ENCODE data around the gene EPB41L5.
"Not testable (repeated sequence)": the region's sequence is repeated elsewhere in the genome, so short reads cannot be mapped to it uniquely, and the experiment has no call there.

EPB41L5 gene

GRCh38 chr2:120150040-120150482 is 137.2 kb downstream of the EPB41L5 start:
- no peak for DNase-seq (ENCODE audit: extremely low spot score)
- TF ChIP-seq BHLHE40 (IDR thresholded peaks at IDR 0.05; ENCODE audit: borderline replicate concordance): no peak
- no peak for TF ChIP-seq FOXM1 (IDR thresholded peaks at IDR 0.05; ENCODE audit: borderline replicate concordance)
- TF ChIP-seq FOXK2 (IDR thresholded peaks at IDR 0.05): no peak
- no peak for TF ChIP-seq ZNF384 (IDR thresholded peaks at IDR 0.05)
- no peak for TF ChIP-seq FOXA1 (IDR thresholded peaks at IDR 0.05)
- no peak for TF ChIP-seq PKNOX1 (IDR thresholded peaks at IDR 0.05)
- POLR2A ChIA-PET: no interaction called here
- CTCF ChIA-PET: no interaction called here

- TF ChIP-seq SUZ12 (IDR thresholded peaks at IDR 0.05): no peak
- TF ChIP-seq ELF4 (IDR thresholded peaks at IDR 0.05): no peak
- TF ChIP-seq TARDBP (IDR thresholded peaks at IDR 0.05): no peak
- TF ChIP-seq LEF1 (IDR thresholded peaks at IDR 0.05; ENCODE audit: borderline replicate concordance): no peak
- no peak for TF ChIP-seq CTBP1 (IDR thresholded peaks at IDR 0.05; ENCODE audit: borderline replicate concordance)
- no peak for TF ChIP-seq FOXK2 (IDR thresholded peaks at IDR 0.05)
- TF ChIP-seq ARNT (IDR thresholded peaks at IDR 0.05): no peak
- no peak for TF ChIP-seq FOXM1 (IDR thresholded peaks at IDR 0.05; ENCODE audit: borderline replicate concordance)
- no peak for TF ChIP-seq PKNOX1 (IDR thresholded peaks at IDR 0.05)
- TF ChIP-seq FOXA1 (IDR thresholded peaks at IDR 0.05): no peak
- ChIA-PET CTCF (no interaction called here), POLR2A (no interaction called here)
- DNase-seq (ENCODE audit: extremely low spot score): no peak
Observed at GRCh38 chr2:120155308-120155707, 142.4 kb downstream of the EPB41L5 start.

GRCh38 chr2:120158658-120159057 is 145.8 kb downstream of the EPB41L5 start:
- CTCF ChIA-PET; POLR2A ChIA-PET; DNase-seq (ENCODE audit: extremely low spot score): not testable (repeated sequence)

- POLR2A ChIA-PET: no interaction called here
- CTCF ChIA-PET: no interaction called here
- no peak for DNase-seq (ENCODE audit: extremely low spot score)
- no peak for TF ChIP-seq ZNF384 (IDR thresholded peaks at IDR 0.05)
Observed at GRCh38 chr2:120161190-120161589, 148.3 kb downstream of the EPB41L5 start.

- ChIA-PET CTCF (interaction anchor here (0.7 kb wide), 1 partner anchor 304 kb away, joined by 3 read pairs; no protein-coding TSS in a partner anchor), POLR2A (no interaction called here)
Observed at GRCh38 chr2:120162716-120163115, 149.8 kb downstream of the EPB41L5 start.

GRCh38 chr2:120167272-120167671 is 154.4 kb downstream of the EPB41L5 start:
- CTCF ChIA-PET: no interaction called here
- TF ChIP-seq SP1 (IDR thresholded peaks at IDR 0.05) (no peak), SUZ12 (IDR thresholded peaks at IDR 0.05) (no peak), LEF1 (IDR thresholded peaks at IDR 0.05; ENCODE audit: borderline replicate concordance) (no peak)
- POLR2A ChIA-PET: no interaction called here
- no peak for DNase-seq (ENCODE audit: extremely low spot score)

More at GRCh38 chr2:120162716-120163115, 149.8 kb downstream of the EPB41L5 start:
- no peak for TF ChIP-seq L3MBTL2 (conservative IDR thresholded peaks at IDR 0.05)
- no peak for TF ChIP-seq PKNOX1 (IDR thresholded peaks at IDR 0.05)
- TF ChIP-seq BHLHE40 (IDR thresholded peaks at IDR 0.05; ENCODE audit: borderline replicate concordance): no peak
- TF ChIP-seq HDGF (IDR thresholded peaks at IDR 0.05; ENCODE audit: borderline replicate concordance): no peak
- no peak for TF ChIP-seq ZNF384 (IDR thresholded peaks at IDR 0.05)
- TF ChIP-seq SUZ12 (IDR thresholded peaks at IDR 0.05): no peak
- TF ChIP-seq TARDBP (IDR thresholded peaks at IDR 0.05): no peak
- TF ChIP-seq CTBP1 (IDR thresholded peaks at IDR 0.05; ENCODE audit: borderline replicate concordance): no peak
- TF ChIP-seq SP1 (IDR thresholded peaks at IDR 0.05): no peak
- no peak for TF ChIP-seq FOXK2 (IDR thresholded peaks at IDR 0.05)
- TF ChIP-seq FOXA1 (IDR thresholded peaks at IDR 0.05): no peak
- TF ChIP-seq ARNT (IDR thresholded peaks at IDR 0.05): no peak
- TF ChIP-seq FOXM1 (IDR thresholded peaks at IDR 0.05; ENCODE audit: borderline replicate concordance): no peak
- no peak for TF ChIP-seq ELF4 (IDR thresholded peaks at IDR 0.05)
- TF ChIP-seq NFRKB (IDR thresholded peaks at IDR 0.05): no peak
- no peak for TF ChIP-seq LEF1 (IDR thresholded peaks at IDR 0.05; ENCODE audit: borderline replicate concordance)
- no peak for DNase-seq (ENCODE audit: extremely low spot score)

- DNase-seq (ENCODE audit: extremely low spot score): no peak
- TF ChIP-seq BHLHE40 (IDR thresholded peaks at IDR 0.05; ENCODE audit: borderline replicate concordance) (no peak), SUZ12 (IDR thresholded peaks at IDR 0.05) (no peak), SP1 (IDR thresholded peaks at IDR 0.05) (no peak), FOXA1 (IDR thresholded peaks at IDR 0.05) (no peak), L3MBTL2 (conservative IDR thresholded peaks at IDR 0.05) (no peak), NFRKB (IDR thresholded peaks at IDR 0.05) (no peak), TARDBP (IDR thresholded peaks at IDR 0.05) (no peak), HDGF (IDR thresholded peaks at IDR 0.05; ENCODE audit: borderline replicate concordance) (no peak), ARNT (IDR thresholded peaks at IDR 0.05) (no peak), ELF4 (IDR thresholded peaks at IDR 0.05) (no peak), FOXK2 (IDR thresholded peaks at IDR 0.05) (no peak), CTBP1 (IDR thresholded peaks at IDR 0.05; ENCODE audit: borderline replicate concordance) (no peak), FOXM1 (IDR thresholded peaks at IDR 0.05; ENCODE audit: borderline replicate concordance) (no peak), ZNF384 (IDR thresholded peaks at IDR 0.05) (no peak), PKNOX1 (IDR thresholded peaks at IDR 0.05) (no peak)
- CTCF ChIA-PET: no interaction called here
- POLR2A ChIA-PET: no interaction called here
Observed at GRCh38 chr2:120169020-120169419, 156.1 kb downstream of the EPB41L5 start.

Data from HEK293T (cell line).